GM23248 (cell line): Measurements from ENCODE around the gene PKIB. TPM values are rescaled to one million over a fixed set of nuclear protein-coding genes. Genes with fewer than 3 reads are reported as not detected.

Experiments used
- DNase-seq: peaks from one replicate; pipeline ENCODE4 v3.0.0-alpha.2; 2015
- H2AFZ ChIP-seq: fragments of 200-600 bp; sonication (generic); 2 replicates; pipeline ENCODE4 v1.6.1; 2016; ENCODE audit warnings: antibody characterized with exemption
- H3F3A ChIP-seq: fragments of 200-600 bp; sonication (generic); 2 replicates; pipeline ENCODE4 v1.6.1; 2016; ENCODE audit warnings: mild to moderate bottlenecking, antibody characterized with exemption, mixed run types; ENCODE audit not compliant: insufficient read depth
- H3K27ac ChIP-seq: fragments of 200-600 bp; sonication (generic); 2 replicates; pipeline ENCODE4 v1.5.1; 2016; ENCODE audit warnings: mild to moderate bottlenecking
- H3K27me3 ChIP-seq: fragments of 200-600 bp; sonication (generic); replicated peaks from 2 replicates; pipeline ENCODE4 v1.6.1; 2016; ENCODE audit warnings: mild to moderate bottlenecking; ENCODE audit not compliant: insufficient read depth
- H3K36me3 ChIP-seq: fragments of 200-600 bp; sonication (generic); 2 replicates; pipeline ENCODE4 v1.6.1; 2016; ENCODE audit warnings: low read depth, mild to moderate bottlenecking
- H3K4me1 ChIP-seq: fragments of 200-600 bp; sonication (generic); 2 replicates; pipeline ENCODE4 v1.6.1; 2016; ENCODE audit warnings: mild to moderate bottlenecking; ENCODE audit not compliant: insufficient read depth
- H3K4me2 ChIP-seq: fragments of 200-600 bp; sonication (generic); one replicate; pipeline ENCODE4 v1.6.1; 2016; ENCODE audit warnings: mild to moderate bottlenecking; ENCODE audit not compliant: unreplicated experiment
- H3K4me3 ChIP-seq: fragments of 200-600 bp; sonication (generic); 2 replicates; pipeline ENCODE4 v1.5.1; 2016; ENCODE audit warnings: mild to moderate bottlenecking
- H3K79me2 ChIP-seq: fragments of 200-600 bp; sonication (generic); 2 replicates; pipeline ENCODE4 v1.6.1; 2016; ENCODE audit warnings: mild to moderate bottlenecking; ENCODE audit not compliant: insufficient read depth
- H3K9ac ChIP-seq: fragments of 200-600 bp; sonication (generic); 2 replicates; pipeline ENCODE4 v1.6.1; 2016; ENCODE audit warnings: mild to moderate bottlenecking
- H3K9me2 ChIP-seq: fragments of 200-600 bp; sonication (generic); 2 replicates; pipeline ENCODE4 v1.6.1; 2016; ENCODE audit warnings: mixed run types, mild to moderate bottlenecking, moderate library complexity; ENCODE audit not compliant: insufficient read depth
- H3K9me3 ChIP-seq: fragments of 200-600 bp; sonication (generic); one replicate; pipeline ENCODE4 v1.6.1; 2017; ENCODE audit warnings: low read depth
- H4K20me1 ChIP-seq: fragments of 200-600 bp; sonication (generic); 2 replicates; pipeline ENCODE4 v1.6.0; 2016; ENCODE audit not compliant: insufficient read depth
- EZH2 ChIP-seq: fragments of 200-600 bp; sonication (generic); IDR thresholded peaks from 2 replicates; pipeline ENCODE4 v1.6.1; 2018; ENCODE audit warnings: antibody characterized with exemption, mild to moderate bottlenecking; ENCODE audit not compliant: insufficient read depth, poor library complexity, severe bottlenecking
- EZH2phosphoT487 ChIP-seq: fragments of 200-600 bp; sonication (generic); IDR thresholded peaks from 2 replicates; pipeline ENCODE4 v1.6.1; 2018; ENCODE audit warnings: antibody characterized with exemption, moderate library complexity, mild to moderate bottlenecking, low read depth; ENCODE audit not compliant: insufficient read depth
- WGBS, 2 experiments: methylation state at CpG; one replicate each; pipeline ENCODE4 v1.1.6; 2015 to 2017; ENCODE audit warnings: low lambda C conversion rate in 2 of 2, low coverage in 1 of 2; ENCODE audit errors: missing lambda C conversion rate in 2 of 2; 5-methylcytosine and 5-hydroxymethylcytosine counted together
- in situ Hi-C: fragments of 300-500 bp; cut with MboI; formaldehyde crosslinking; loops from 2 replicates; pipeline ENCODE4 v1.15.0; 2020
- polyA plus RNA-seq: library from polyadenylated mRNA; unstranded; fragments of >200 nt; fragmentation: Nextera tagmentation; extraction: Ambion mirVana; gene quantifications from 2 replicates; pipeline ENCODE4 v1.2.1, GENCODE V29; 2016
- total RNA-seq: library from RNA; depleted of rRNA; stranded (reverse); fragments of >200 nt; shearing (Covaris generic); gene quantifications from 2 replicates; pipeline ENCODE4 v1.2.3, GENCODE V29; 2014

PKIB gene
- total and polyA plus RNA-seq, 2 experiments from 2014 or later, result 0.40 TPM; not detected in 1

- no peaks in the 10 kb centered on the region for H4K20me1 ChIP-seq
- H3K4me2 ChIP-seq, result no peak overlapping the region
- H3K9ac ChIP-seq, result no peak overlapping the region
- no peaks in the 10 kb centered on the region for H3K36me3 ChIP-seq
- no peak overlapping the region for H2AFZ ChIP-seq
- no peak overlapping the region for H3K4me3 ChIP-seq
- no peak for DNase-seq
- H3K4me1 ChIP-seq, result no peaks in the 10 kb centered on the region; the same call in 1 of the 2 replicates
- no peaks in the 10 kb centered on the region for H3K79me2 ChIP-seq
- H3K9me3 ChIP-seq, result no peaks in the 10 kb centered on the region
- no peaks in the 10 kb centered on the region for H3K9me2 ChIP-seq
- TF ChIP-seq EZH2phosphoT487 (no peak), EZH2 (no peak)
- WGBS, 2 experiments, result 47 to 67% methylated on average over 3 of the region's 3 CpGs
- no peaks in the 10 kb centered on the region for H3K27me3 ChIP-seq
- H3F3A ChIP-seq, result no peaks in the 10 kb centered on the region
- no peak overlapping the region for H3K27ac ChIP-seq
- in situ Hi-C loops, result no loop called here
Observed at GRCh38 chr6:122647765-122648164, 37.6 kb downstream of the PKIB start.

- TF ChIP-seq EZH2, result no peak
- TF ChIP-seq EZH2phosphoT487, result no peak
- no peak overlapping the region for H3K4me3 ChIP-seq
- H2AFZ ChIP-seq, result no peak overlapping the region
- H3K27me3 ChIP-seq, result no peaks in the 10 kb centered on the region
- WGBS, 2 experiments, result 56 to 72% methylated on average over 2 of the region's 2 CpGs
- H4K20me1 ChIP-seq, result no peaks in the 10 kb centered on the region
- no peak overlapping the region for H3K4me2 ChIP-seq
- no peak overlapping the region for H3K9ac ChIP-seq
- H3K27ac ChIP-seq, result no peak overlapping the region
- DNase-seq, result no peak
- no peaks in the 10 kb centered on the region for H3F3A ChIP-seq
- in situ Hi-C loops, result no loop called here
- no peaks in the 10 kb centered on the region for H3K36me3 ChIP-seq
- no peaks in the 10 kb centered on the region; the same call in 1 of the 2 replicates for H3K4me1 ChIP-seq
- H3K79me2 ChIP-seq, result no peaks in the 10 kb centered on the region
- no peaks in the 10 kb centered on the region for H3K9me3 ChIP-seq
- no peaks in the 10 kb centered on the region for H3K9me2 ChIP-seq
Observed at GRCh38 chr6:122648726-122649125, 38.5 kb downstream of the PKIB start.

- Histone ChIP-seq H3K4me1 (peaks cover 6% of the 10 kb centered on the region), H3K9ac (no peak overlapping the region), H3F3A (no peaks in the 10 kb centered on the region), H3K4me2 (no peak overlapping the region), H3K79me2 (no peaks in the 10 kb centered on the region), H2AFZ (no peak overlapping the region), H3K9me2 (no peaks in the 10 kb centered on the region), H3K9me3 (no peaks in the 10 kb centered on the region), H3K4me3 (no peak overlapping the region), H3K27ac (no peak overlapping the region), H3K36me3 (no peaks in the 10 kb centered on the region), H3K27me3 (no peaks in the 10 kb centered on the region), H4K20me1 (no peaks in the 10 kb centered on the region)
- 78 to 80% methylated on average over 3 of the region's 3 CpGs for WGBS, 2 experiments
- TF ChIP-seq EZH2phosphoT487, result no peak
- no peak for TF ChIP-seq EZH2
- peak; percentile 14 for DNase-seq
- in situ Hi-C loops, result no loop called here
Observed at GRCh38 chr6:122649701-122650100, 39.5 kb downstream of the PKIB start.

- peaks cover 6% of the 10 kb centered on the region for H3K4me1 ChIP-seq
- H2AFZ ChIP-seq, result no peak overlapping the region
- no peaks in the 10 kb centered on the region for H3K36me3 ChIP-seq
- H3F3A ChIP-seq, result no peaks in the 10 kb centered on the region
- no peaks in the 10 kb centered on the region for H3K79me2 ChIP-seq
- no peak for TF ChIP-seq EZH2
- TF ChIP-seq EZH2phosphoT487, result no peak
- H3K9me3 ChIP-seq, result no peaks in the 10 kb centered on the region
- no peak overlapping the region for H3K9ac ChIP-seq
- H3K4me3 ChIP-seq, result no peak overlapping the region
- no peak for DNase-seq
- in situ Hi-C loops, result no loop called here
- no peaks in the 10 kb centered on the region for H3K9me2 ChIP-seq
- H3K27me3 ChIP-seq, result no peaks in the 10 kb centered on the region
- H4K20me1 ChIP-seq, result no peaks in the 10 kb centered on the region
- no peak overlapping the region for H3K27ac ChIP-seq
- H3K4me2 ChIP-seq, result no peak overlapping the region
Observed at GRCh38 chr6:122650403-122650802, 40.2 kb downstream of the PKIB start.

GRCh38 chr6:122651031-122651430, 40.8 kb downstream of the PKIB start:
- in situ Hi-C loops, result no loop called here
- Histone ChIP-seq H4K20me1 (no peaks in the 10 kb centered on the region), H3F3A (no peaks in the 10 kb centered on the region), H3K9me3 (no peaks in the 10 kb centered on the region), H3K9ac (no peak overlapping the region), H3K4me1 (peaks cover 6% of the 10 kb centered on the region), H3K4me2 (no peak overlapping the region), H3K27ac (no peak overlapping the region), H3K27me3 (no peaks in the 10 kb centered on the region), H3K9me2 (no peaks in the 10 kb centered on the region), H2AFZ (no peak overlapping the region), H3K36me3 (no peaks in the 10 kb centered on the region), H3K79me2 (no peaks in the 10 kb centered on the region), H3K4me3 (no peak overlapping the region)
- TF ChIP-seq EZH2 (no peak), EZH2phosphoT487 (no peak)
- no peak for DNase-seq
- 29 to 33% methylated on average over 3 of the region's 3 CpGs for WGBS, 2 experiments
